ENCODE data around the gene CPA5. TPM values are rescaled to one million over a fixed set of nuclear protein-coding genes. Genes with fewer than 3 reads are reported as not detected.

CPA5 gene
- total and polyA plus RNA-seq, 2 experiments from 2014 or later = not detected

GRCh38 chr7:130388671-130389070, 44.1 kb downstream of the CPA5 start:
- no peaks in the 10 kb centered on the region for H3K79me2 ChIP-seq (replicated peaks; ENCODE audit: insufficient read depth)
- Mint-ChIP-seq H3K9me3 (peaks cover 4% of the 10 kb centered on the region; the same call in 2 of the 3 replicates), H3K27ac (no peak overlapping the region), H3K27me3 (ENCODE audit: insufficient read depth, low read depth, poor library complexity) (peaks cover 2% of the 10 kb centered on the region), H3K4me3 (no peak overlapping the region), H3K36me3 (ENCODE audit: low read depth) (peaks cover 3% of the 10 kb centered on the region; the same call in 2 of the 3 replicates), H3K4me1 (no peaks in the 10 kb centered on the region; the same call in 1 of the 3 replicates)
- H4K20me1 ChIP-seq (replicated peaks; ENCODE audit: insufficient read depth) = no peaks in the 10 kb centered on the region
- DNase-seq (ENCODE audit: low spot score) (no peak), ATAC-seq (no peak)
- H3K36me3 ChIP-seq (ENCODE audit: insufficient read depth) = no peaks in the 10 kb centered on the region
- no peaks in the 10 kb centered on the region for H3F3A ChIP-seq (replicated peaks; ENCODE audit: low read depth)
- TF ChIP-seq EZH2phosphoT487 (IDR thresholded peaks at IDR 0.05; ENCODE audit: unreplicated experiment) (no peak), CREB1 (CRISPR knock-in tag; IDR thresholded peaks at IDR 0.05; ENCODE audit: low read depth) (no peak), ZNF331 (CRISPR knock-in tag; IDR thresholded peaks at IDR 0.05; ENCODE audit: low read depth) (no peak), STAT1 (IDR thresholded peaks at IDR 0.05; ENCODE audit: unreplicated experiment) (no peak), JUNB (IDR thresholded peaks at IDR 0.05; ENCODE audit: unreplicated experiment) (no peak), POLR2AphosphoS5 (IDR thresholded peaks at IDR 0.05; ENCODE audit: low read depth) (no peak), NANOG (IDR thresholded peaks at IDR 0.05; ENCODE audit: borderline replicate concordance) (no peak)
- TF ChIP-seq, protein P1, sequence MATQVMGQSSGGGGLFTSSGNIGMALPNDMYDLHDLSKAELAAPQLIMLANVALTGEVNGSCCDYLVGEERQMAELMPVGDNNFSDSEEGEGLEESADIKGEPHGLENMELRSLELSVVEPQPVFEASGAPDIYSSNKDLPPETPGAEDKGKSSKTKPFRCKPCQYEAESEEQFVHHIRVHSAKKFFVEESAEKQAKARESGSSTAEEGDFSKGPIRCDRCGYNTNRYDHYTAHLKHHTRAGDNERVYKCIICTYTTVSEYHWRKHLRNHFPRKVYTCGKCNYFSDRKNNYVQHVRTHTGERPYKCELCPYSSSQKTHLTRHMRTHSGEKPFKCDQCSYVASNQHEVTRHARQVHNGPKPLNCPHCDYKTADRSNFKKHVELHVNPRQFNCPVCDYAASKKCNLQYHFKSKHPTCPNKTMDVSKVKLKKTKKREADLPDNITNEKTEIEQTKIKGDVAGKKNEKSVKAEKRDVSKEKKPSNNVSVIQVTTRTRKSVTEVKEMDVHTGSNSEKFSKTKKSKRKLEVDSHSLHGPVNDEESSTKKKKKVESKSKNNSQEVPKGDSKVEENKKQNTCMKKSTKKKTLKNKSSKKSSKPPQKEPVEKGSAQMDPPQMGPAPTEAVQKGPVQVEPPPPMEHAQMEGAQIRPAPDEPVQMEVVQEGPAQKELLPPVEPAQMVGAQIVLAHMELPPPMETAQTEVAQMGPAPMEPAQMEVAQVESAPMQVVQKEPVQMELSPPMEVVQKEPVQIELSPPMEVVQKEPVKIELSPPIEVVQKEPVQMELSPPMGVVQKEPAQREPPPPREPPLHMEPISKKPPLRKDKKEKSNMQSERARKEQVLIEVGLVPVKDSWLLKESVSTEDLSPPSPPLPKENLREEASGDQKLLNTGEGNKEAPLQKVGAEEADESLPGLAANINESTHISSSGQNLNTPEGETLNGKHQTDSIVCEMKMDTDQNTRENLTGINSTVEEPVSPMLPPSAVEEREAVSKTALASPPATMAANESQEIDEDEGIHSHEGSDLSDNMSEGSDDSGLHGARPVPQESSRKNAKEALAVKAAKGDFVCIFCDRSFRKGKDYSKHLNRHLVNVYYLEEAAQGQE (IDR thresholded peaks at IDR 0.05; ENCODE audit: unreplicated experiment) = no peak
- TF ChIP-seq, protein P2, sequence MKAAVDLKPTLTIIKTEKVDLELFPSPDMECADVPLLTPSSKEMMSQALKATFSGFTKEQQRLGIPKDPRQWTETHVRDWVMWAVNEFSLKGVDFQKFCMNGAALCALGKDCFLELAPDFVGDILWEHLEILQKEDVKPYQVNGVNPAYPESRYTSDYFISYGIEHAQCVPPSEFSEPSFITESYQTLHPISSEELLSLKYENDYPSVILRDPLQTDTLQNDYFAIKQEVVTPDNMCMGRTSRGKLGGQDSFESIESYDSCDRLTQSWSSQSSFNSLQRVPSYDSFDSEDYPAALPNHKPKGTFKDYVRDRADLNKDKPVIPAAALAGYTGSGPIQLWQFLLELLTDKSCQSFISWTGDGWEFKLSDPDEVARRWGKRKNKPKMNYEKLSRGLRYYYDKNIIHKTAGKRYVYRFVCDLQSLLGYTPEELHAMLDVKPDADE (IDR thresholded peaks at IDR 0.05) = no peak
- TF ChIP-seq, protein P3, sequence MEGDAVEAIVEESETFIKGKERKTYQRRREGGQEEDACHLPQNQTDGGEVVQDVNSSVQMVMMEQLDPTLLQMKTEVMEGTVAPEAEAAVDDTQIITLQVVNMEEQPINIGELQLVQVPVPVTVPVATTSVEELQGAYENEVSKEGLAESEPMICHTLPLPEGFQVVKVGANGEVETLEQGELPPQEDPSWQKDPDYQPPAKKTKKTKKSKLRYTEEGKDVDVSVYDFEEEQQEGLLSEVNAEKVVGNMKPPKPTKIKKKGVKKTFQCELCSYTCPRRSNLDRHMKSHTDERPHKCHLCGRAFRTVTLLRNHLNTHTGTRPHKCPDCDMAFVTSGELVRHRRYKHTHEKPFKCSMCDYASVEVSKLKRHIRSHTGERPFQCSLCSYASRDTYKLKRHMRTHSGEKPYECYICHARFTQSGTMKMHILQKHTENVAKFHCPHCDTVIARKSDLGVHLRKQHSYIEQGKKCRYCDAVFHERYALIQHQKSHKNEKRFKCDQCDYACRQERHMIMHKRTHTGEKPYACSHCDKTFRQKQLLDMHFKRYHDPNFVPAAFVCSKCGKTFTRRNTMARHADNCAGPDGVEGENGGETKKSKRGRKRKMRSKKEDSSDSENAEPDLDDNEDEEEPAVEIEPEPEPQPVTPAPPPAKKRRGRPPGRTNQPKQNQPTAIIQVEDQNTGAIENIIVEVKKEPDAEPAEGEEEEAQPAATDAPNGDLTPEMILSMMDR (conservative IDR thresholded peaks at IDR 0.05; ENCODE audit: low read depth in 2 of 2) = no peak
- H3K27me3 ChIP-seq (ENCODE audit: insufficient read depth) = no peaks in the 10 kb centered on the region
- no peaks in the 10 kb centered on the region for H3K4me1 ChIP-seq (ENCODE audit: insufficient read depth)
- H3K4me3 ChIP-seq = no peak overlapping the region
- H3K9me2 ChIP-seq (ENCODE audit: insufficient read depth) = peaks cover 6% of the 10 kb centered on the region; the same call in 1 of the 2 replicates
- no peak overlapping the region for H2AFZ ChIP-seq
- no peak overlapping the region for H3K4me2 ChIP-seq
- H3K27ac ChIP-seq (ENCODE audit: low read depth) = no peak overlapping the region

All from GM23338 (cell line).